CD14-positive monocyte (primary cell): Measurements from ENCODE around the gene DPM2. TPM values are rescaled to one million over a fixed set of nuclear protein-coding genes. Genes with fewer than 3 reads are reported as not detected.

ENCODE experiments used
- DNase-seq, 3 donors: peaks; one replicate each; pipeline ENCODE4 v3.0.0-alpha.2; 2011 to 2022
- H2AFZ ChIP-seq: 2 replicates; pipeline ENCODE4 v1.6.0; 2012; ENCODE audit warnings: mild to moderate bottlenecking, low read depth, low read length, inconsistent platforms; ENCODE audit not compliant: insufficient read depth, poor library complexity, severe bottlenecking
- H3K27ac ChIP-seq, 2 donors: 1 replicate in 1 of 2; 2 replicates in 1 of 2; pipeline ENCODE4 v1.5.1; 2012 to 2013; ENCODE audit warnings: low read length in 2 of 2, control low read depth in 1 of 2, inconsistent platforms in 1 of 2, low read depth in 1 of 2, mild to moderate bottlenecking in 1 of 2
- H3K27me3 ChIP-seq, 2 donors: one replicate each; pipeline versions ENCODE4 v1.6.0 to v1.6.1; 2011 to 2013; ENCODE audit warnings: low read length in 2 of 2; ENCODE audit not compliant: control insufficient read depth in 2 of 2, insufficient read depth in 2 of 2
- H3K36me3 ChIP-seq, 2 donors: replicated peaks in 1 of 2; 1 replicate in 1 of 2; 2 replicates in 1 of 2; pipeline versions ENCODE4 v1.5.1 to v1.6.1; 2012 to 2013; ENCODE audit warnings: low read length in 2 of 2, control low read depth in 1 of 2, inconsistent platforms in 1 of 2, mild to moderate bottlenecking in 1 of 2; ENCODE audit not compliant: insufficient read depth in 2 of 2, control insufficient read depth in 1 of 2
- H3K4me1 ChIP-seq, 2 donors: 1 replicate in 1 of 2; 2 replicates in 1 of 2; pipeline versions ENCODE4 v1.5.1 to v1.6.1; 2012 to 2013; ENCODE audit warnings: low read length in 2 of 2, control low read depth in 1 of 2, inconsistent platforms in 1 of 2, mild to moderate bottlenecking in 1 of 2, moderate library complexity in 1 of 2; ENCODE audit not compliant: insufficient read depth in 2 of 2, control insufficient read depth in 1 of 2
- H3K4me2 ChIP-seq: replicated peaks from 2 replicates; pipeline ENCODE3; 2012; ENCODE audit warnings: low read length, moderate library complexity, mild to moderate bottlenecking; ENCODE audit not compliant: poor library complexity, severe bottlenecking; ENCODE audit errors: extremely low read depth
- H3K4me3 ChIP-seq, 3 experiments: fragments of 200-600 bp in 1 of 3; sonication (generic) in 1 of 3; replicated peaks in 1 of 3; 1 replicate in 2 of 3; 2 replicates in 1 of 3; pipeline ENCODE4 v1.5.1; 2011 to 2013; ENCODE audit warnings: low read length in 3 of 3, mild to moderate bottlenecking in 3 of 3, control low read depth in 2 of 3, low read depth in 2 of 3, inconsistent platforms in 1 of 3, moderate library complexity in 1 of 3
- H3K79me2 ChIP-seq: 2 replicates; pipeline ENCODE4 v1.6.0; 2012; ENCODE audit warnings: mild to moderate bottlenecking, control low read depth, inconsistent platforms, low read length, moderate library complexity; ENCODE audit not compliant: insufficient read depth
- H3K9ac ChIP-seq: 2 replicates; pipeline ENCODE4 v1.6.0; 2017; ENCODE audit warnings: low read length, mild to moderate bottlenecking; ENCODE audit not compliant: insufficient read depth, poor library complexity, severe bottlenecking
- H3K9me3 ChIP-seq, 2 donors: replicated peaks in 1 of 2; 1 replicate in 1 of 2; 2 replicates in 1 of 2; pipeline versions ENCODE4 v1.5.1 to v1.6.1; 2012 to 2013; ENCODE audit warnings: low read length in 2 of 2, control low read depth in 1 of 2; ENCODE audit not compliant: control insufficient read depth in 1 of 2, insufficient read depth in 1 of 2
- H4K20me1 ChIP-seq: 2 replicates; pipeline ENCODE4 v1.6.0; 2012; ENCODE audit warnings: mild to moderate bottlenecking, low read length, control low read depth, moderate library complexity; ENCODE audit not compliant: insufficient read depth
- H3K27ac Mint-ChIP-seq, 7 donors: one replicate each; pipeline ENCODE4 v1.8.0; 2020; ENCODE audit warnings: mild to moderate bottlenecking in 7 of 7, mixed read lengths in 7 of 7, moderate library complexity in 6 of 7, inconsistent platforms in 2 of 7
- H3K27me3 Mint-ChIP-seq, 3 donors: one replicate each; pipeline ENCODE4 v1.8.0; 2021 to 2022; ENCODE audit warnings: low read depth in 3 of 3, mild to moderate bottlenecking in 3 of 3, mixed read lengths in 3 of 3, moderate library complexity in 3 of 3, inconsistent platforms in 1 of 3
- H3K36me3 Mint-ChIP-seq, 2 donors: one replicate each; pipeline ENCODE4 v1.8.0; 2020; ENCODE audit warnings: mixed read lengths in 2 of 2, inconsistent platforms in 1 of 2, mild to moderate bottlenecking in 1 of 2
- H3K4me1 Mint-ChIP-seq: one replicate; pipeline ENCODE4 v1.8.0; 2020; ENCODE audit warnings: mild to moderate bottlenecking, mixed read lengths
- H3K4me3 Mint-ChIP-seq, 2 donors: one replicate each; pipeline ENCODE4 v1.8.0; 2020; ENCODE audit warnings: mild to moderate bottlenecking in 2 of 2, mixed read lengths in 2 of 2, moderate library complexity in 1 of 2
- H3K9me3 Mint-ChIP-seq, 7 donors: one replicate each; pipeline ENCODE4 v1.8.0; 2020 to 2022; ENCODE audit warnings: mixed read lengths in 7 of 7, mild to moderate bottlenecking in 6 of 7, moderate library complexity in 6 of 7, inconsistent platforms in 2 of 7
- CTCF ChIP-seq: fragments of 200-600 bp; IDR thresholded peaks from one replicate; pipeline ENCODE4 v1.8.0; 2022; ENCODE audit warnings: antibody characterized with exemption, mild to moderate bottlenecking
- WGBS: methylation state at CpG from one replicate; pipeline ENCODE4 v1.1.5; 2013; ENCODE audit warnings: missing lambda C conversion rate; ENCODE audit not compliant: insufficient coverage; 5-methylcytosine and 5-hydroxymethylcytosine counted together
- intact Hi-C, 2 donors: fragments of 100-400 bp; cut with micrococcal nuclease; formaldehyde crosslinking; loops; one replicate each; pipeline versions ENCODE4 v1.15.0 to v1.15.1; 2023
- polyA plus RNA-seq, 3 donors: library from polyadenylated mRNA; depleted of rRNA in 1 of 3; unstranded in 2 of 3; stranded (reverse) in 1 of 3; fragments of 300-500 nt in 2 of 3; fragments of >200 nt in 1 of 3; fragmentation: Illumina TruSeq in 2 of 3; gene quantifications; 1 replicate in 2 of 3; 2 replicates in 1 of 3; pipeline ENCODE4 v1.2.3, GENCODE V29; 2012 to 2021

The DPM2 gene
- polyA plus RNA-seq, 3 donors, result 22.4 to 28.7 (median 25.4) TPM

GRCh38 chr9:127959841-127960409 is 22.3 kb upstream of the DPM2 start:
- Mint-ChIP-seq H3K4me3 (no peak overlapping the region), H3K27me3 (peaks cover 2 to 5% (median 4%) of the 10 kb centered on the region in 3 donors), H3K36me3 (no peaks in the 10 kb centered on the region), H3K27ac (no peak overlapping the region), H3K4me1 (peaks cover 8% of the 10 kb centered on the region), H3K9me3 (peaks cover 0 to 4% (median 0%) of the 10 kb centered on the region in 7 donors)
- no peaks in the 10 kb centered on the region for H3K27me3 ChIP-seq
- no peaks in the 10 kb centered on the region for H4K20me1 ChIP-seq
- no peak overlapping the region for H3K4me2 ChIP-seq
- H2AFZ ChIP-seq, result no peak overlapping the region
- TF ChIP-seq CTCF, result no peak
- H3K36me3 ChIP-seq, result no peaks in the 10 kb centered on the region
- no peak overlapping the region for H3K9ac ChIP-seq
- 96% methylated on average over 2 of the region's 2 CpGs for WGBS
- H3K4me1 ChIP-seq, result peaks cover 0 to 7% of the 10 kb centered on the region in 2 donors
- intact Hi-C loops, result no loop called here
- H3K27ac ChIP-seq, result no peak overlapping the region
- no peak for DNase-seq
- no peak overlapping the region for H3K4me3 ChIP-seq
- H3K9me3 ChIP-seq, result no peaks in the 10 kb centered on the region
- H3K79me2 ChIP-seq, result no peaks in the 10 kb centered on the region

- H3K79me2 ChIP-seq, result no peaks in the 10 kb centered on the region
- peaks cover 8% of the 10 kb centered on the region for H3K4me1 Mint-ChIP-seq
- intact Hi-C loops, result no loop called here
These were observed 21.7 kb upstream of the DPM2 start for GRCh38 chr9:127959398-127959797.

More at GRCh38 chr9:127959398-127959797, 21.7 kb upstream of the DPM2 start:
- DNase-seq, result no peak
- TF ChIP-seq CTCF, result no peak
- no peak overlapping the region for H3K4me3 Mint-ChIP-seq
- peaks cover 2 to 5% (median 4%) of the 10 kb centered on the region in 3 donors for H3K27me3 Mint-ChIP-seq
- Histone ChIP-seq H3K9me3 (no peaks in the 10 kb centered on the region), H2AFZ (no peak overlapping the region), H4K20me1 (no peaks in the 10 kb centered on the region), H3K27ac (no peak overlapping the region), H3K4me3 (no peak overlapping the region), H3K4me1 (peaks cover 0 to 7% of the 10 kb centered on the region in 2 donors), H3K4me2 (no peak overlapping the region), H3K27me3 (no peaks in the 10 kb centered on the region), H3K36me3 (no peaks in the 10 kb centered on the region), H3K9ac (no peak overlapping the region)
- H3K27ac Mint-ChIP-seq, result no peak overlapping the region
- H3K36me3 Mint-ChIP-seq, result no peaks in the 10 kb centered on the region
- H3K9me3 Mint-ChIP-seq, result peaks cover 0 to 4% (median 0%) of the 10 kb centered on the region in 7 donors
- no CpG with 5 or more reads among the region's 4 CpGs for WGBS
